GM12891 (cell line): ENCODE data around the gene JMJD8.
A peak's percentile ranks its signal among the peaks of the same experiment; 100 is the strongest.

Experiments used
- DNase-seq: peaks from one replicate; pipeline ENCODE4 v3.0.0; 2011; ENCODE audit warnings: low spot score; ENCODE audit not compliant: insufficient read length
- FAIRE-seq: peaks from 2 replicates; lab custom pipeline; 2011; peaks lifted over from hg19 to GRCh38; lab: Jason Lieb, UNC
- PAX5 ChIP-seq: IDR thresholded peaks from 2 replicates; pipeline ENCODE4 v1.6.1; 2011; ENCODE audit warnings: low read length, moderate library complexity, mild to moderate bottlenecking; ENCODE audit not compliant: insufficient read depth, severe bottlenecking
- POLR2A ChIP-seq: IDR thresholded peaks from 2 replicates; pipeline ENCODE4 v1.6.1; 2011; ENCODE audit warnings: low read depth, low read length, control low read depth
- POLR2AphosphoS5 ChIP-seq: IDR thresholded peaks from 2 replicates; pipeline ENCODE4 v1.6.1; 2011; ENCODE audit warnings: low read depth, low read length, control low read depth
- POU2F2 ChIP-seq: IDR thresholded peaks from 2 replicates; pipeline ENCODE4 v1.6.1; 2011; ENCODE audit warnings: low read depth, mild to moderate bottlenecking, control low read depth, low read length, moderate library complexity
- SPI1 ChIP-seq: IDR thresholded peaks from 2 replicates; pipeline ENCODE4 v1.6.1; 2011; ENCODE audit warnings: low read depth, low read length, control low read depth
- TAF1 ChIP-seq: IDR thresholded peaks from 2 replicates; pipeline ENCODE4 v1.6.1; 2011; ENCODE audit warnings: low read depth, low read length, control low read depth

Gene JMJD8

GRCh38 chr16:651844-652243 is 32.3 kb downstream of the JMJD8 start:
- FAIRE-seq (no peak), DNase-seq (no peak)
- TF ChIP-seq POU2F2: no peak
- TF ChIP-seq SPI1: no peak
- TF ChIP-seq TAF1: no peak
- no peak for TF ChIP-seq POLR2AphosphoS5
- no peak for TF ChIP-seq POLR2A
- no peak for TF ChIP-seq PAX5

- FAIRE-seq (peak; percentile 60), DNase-seq (peak; percentile 72)
- TF ChIP-seq PAX5: no peak
- no peak for TF ChIP-seq POLR2AphosphoS5
- no peak for TF ChIP-seq TAF1
- TF ChIP-seq POU2F2: no peak
- TF ChIP-seq POLR2A: no peak
- TF ChIP-seq SPI1: no peak
Observed at GRCh38 chr16:649631-650030, 34.5 kb downstream of the JMJD8 start.

GRCh38 chr16:648781-649589 is 35.1 kb downstream of the JMJD8 start, which contains the start of gene WDR90:
WDR90 (plus strand) TSS chr16:649365; CDS start chr16:649417, 52 bp downstream.
- peak; percentile 100 for FAIRE-seq
- DNase-seq: peak; percentile 100

GRCh38 chr16:648071-648780 is 35.9 kb downstream of the JMJD8 start:
- FAIRE-seq (no peak), DNase-seq (peak; percentile 72)

More at GRCh38 chr16:648781-649589, 35.1 kb downstream of the JMJD8 start, which contains the start of gene WDR90:
- peak; percentile 65; the same call in 1 of the 2 replicates for TF ChIP-seq POLR2A
- no peak for TF ChIP-seq PAX5
- TF ChIP-seq SPI1: peak; percentile 73
- TF ChIP-seq TAF1: no peak
- peak; percentile 7; the same call in 1 of the 2 replicates for TF ChIP-seq POU2F2
- TF ChIP-seq POLR2AphosphoS5: peak; percentile 28; the same call in 1 of the 2 replicates

GRCh38 chr16:647173-647902 is 36.8 kb downstream of the JMJD8 start:
- 0 out of 2 replicates have a peak, but pooled peaks have one; percentile 13 for TF ChIP-seq POLR2AphosphoS5
- TF ChIP-seq SPI1: no peak
- TF ChIP-seq POLR2A: no peak
- TF ChIP-seq TAF1: no peak
- DNase-seq (no peak), FAIRE-seq (no peak)

More at GRCh38 chr16:648071-648780, 35.9 kb downstream of the JMJD8 start:
- TF ChIP-seq POLR2AphosphoS5 (no peak; the same call in 1 of the 2 replicates), PAX5 (no peak), TAF1 (no peak), POU2F2 (no peak), POLR2A (no peak), SPI1 (no peak)

GRCh38 chr16:646679-647172 is 37.4 kb downstream of the JMJD8 start:
- no peak for TF ChIP-seq POU2F2
- TF ChIP-seq POLR2AphosphoS5: 0 out of 2 replicates have a peak, but pooled peaks have one; percentile 33
- no peak for FAIRE-seq
- no peak for DNase-seq

GRCh38 chr16:645852-646678 is 38.1 kb downstream of the JMJD8 start:
- no peak for FAIRE-seq
- TF ChIP-seq PAX5: no peak
- TF ChIP-seq POLR2AphosphoS5: no peak
- no peak for TF ChIP-seq POU2F2
- TF ChIP-seq POLR2A: no peak
- TF ChIP-seq TAF1: no peak
- DNase-seq: no peak

- no peak for FAIRE-seq
- no peak for TF ChIP-seq TAF1
- TF ChIP-seq PAX5: no peak
- no peak for TF ChIP-seq POU2F2
- no peak for TF ChIP-seq SPI1
- no peak for TF ChIP-seq POLR2AphosphoS5
- TF ChIP-seq POLR2A: no peak
- DNase-seq: no peak
Observed at GRCh38 chr16:644556-644955, 39.6 kb downstream of the JMJD8 start.

- no peak for DNase-seq
- TF ChIP-seq PAX5 (no peak), SPI1 (no peak), POLR2AphosphoS5 (no peak), POLR2A (no peak), TAF1 (no peak), POU2F2 (no peak)
- no peak for FAIRE-seq
Observed at GRCh38 chr16:643050-643368, 41.1 kb downstream of the JMJD8 start.
